Thymus (tissue), 11 donors: ENCODE measurements around the gene ABCA13. TPM values are rescaled to one million over a fixed set of nuclear protein-coding genes. Genes with fewer than 3 reads are reported as not detected.

Experiments used
- DNase-seq, 9 donors: peaks; one replicate each; pipeline ENCODE4 v3.0.0-alpha.2; 2013; ENCODE audit warnings: low spot score in 9 of 9, low read depth in 6 of 9, missing footprints in 1 of 9
- H3K27ac ChIP-seq, 2 donors: one replicate each; pipeline ENCODE4 v1.5.1; 2013; ENCODE audit warnings: control low read depth in 1 of 2, low read depth in 1 of 2, low read length in 1 of 2, mild to moderate bottlenecking in 1 of 2, moderate library complexity in 1 of 2
- H3K27me3 ChIP-seq, 2 donors: one replicate each; pipeline ENCODE4 v1.5.1; 2013; ENCODE audit warnings: low read length in 1 of 2; ENCODE audit not compliant: control insufficient read depth in 2 of 2, insufficient read depth in 1 of 2
- H3K36me3 ChIP-seq, 2 donors: one replicate each; pipeline ENCODE4 v1.5.1; 2013; ENCODE audit warnings: low read length in 1 of 2, mild to moderate bottlenecking in 1 of 2, moderate library complexity in 1 of 2; ENCODE audit not compliant: control insufficient read depth in 2 of 2, insufficient read depth in 2 of 2
- H3K4me1 ChIP-seq, 2 donors: one replicate each; pipeline ENCODE4 v1.5.1; 2013; ENCODE audit warnings: low read length in 2 of 2; ENCODE audit not compliant: control insufficient read depth in 2 of 2, insufficient read depth in 2 of 2
- H3K4me3 ChIP-seq, 2 donors: one replicate each; pipeline ENCODE4 v1.5.1; 2013; ENCODE audit warnings: low read length in 2 of 2, control low read depth in 1 of 2, mild to moderate bottlenecking in 1 of 2
- H3K9me3 ChIP-seq, 2 donors: one replicate each; pipeline ENCODE4 v1.5.1; 2013; ENCODE audit warnings: low read length in 1 of 2, mild to moderate bottlenecking in 1 of 2; ENCODE audit not compliant: control insufficient read depth in 2 of 2, insufficient read depth in 1 of 2
- WGBS: extraction: QIAGEN DNeasy Blood & Tissue Kit; methylation state at CpG from one replicate; pipeline ENCODE4 v1.1.7; 2013; 5-methylcytosine and 5-hydroxymethylcytosine counted together
- polyA plus RNA-seq: library from polyadenylated mRNA; stranded (reverse); fragments of 200-250 nt; gene quantifications from one replicate; pipeline ENCODE4 v1.2.3, GENCODE V29; 2013
- total RNA-seq: library from RNA; stranded (reverse); fragments of 120-200 nt; gene quantifications from one replicate; pipeline ENCODE4 v1.2.4, GENCODE V29; 2013
- donor health status: healthy.

ABCA13 gene
- total and polyA plus RNA-seq, 2 donors: 0.76 to 0.91 TPM

DNA sequence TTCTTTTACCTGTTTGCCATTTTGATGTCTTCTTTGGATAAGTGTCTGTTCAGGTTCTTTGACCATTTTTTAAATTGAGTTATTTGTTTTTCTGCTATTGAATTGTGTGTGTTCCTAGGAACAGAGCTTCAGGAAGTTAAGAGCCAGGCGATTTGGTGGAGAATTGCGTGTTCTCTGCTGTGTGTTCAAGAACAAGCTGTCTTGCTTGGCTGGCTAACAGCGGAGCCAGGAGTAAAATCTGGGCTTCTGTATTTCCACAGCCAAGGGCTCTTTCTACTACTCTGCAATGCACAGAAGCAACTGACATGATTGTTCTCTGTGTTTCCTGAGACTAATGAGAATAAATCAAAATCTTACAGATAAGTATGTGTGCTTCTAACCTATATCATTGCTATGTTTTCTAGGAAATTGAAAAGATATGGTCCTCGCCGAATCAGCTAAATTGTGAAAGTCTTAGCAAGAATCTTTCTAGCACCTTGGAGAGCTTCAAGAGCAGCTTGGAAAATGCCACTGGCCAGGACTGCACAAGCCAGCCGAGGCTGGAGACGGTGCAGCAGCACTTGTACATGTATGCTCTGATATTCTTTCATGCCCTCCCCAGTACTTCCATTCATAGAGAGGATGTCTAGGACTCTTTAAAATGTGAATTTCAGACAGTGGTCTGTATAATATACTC, 124.2 kb downstream of the ABCA13 start:
- Histone ChIP-seq H3K4me3 (no peak overlapping the region), H3K27ac (no peak overlapping the region), H3K36me3 (no peaks in the 10 kb centered on the region), H3K27me3 (no peaks in the 10 kb centered on the region), H3K4me1 (no peaks in the 10 kb centered on the region), H3K9me3 (no peaks in the 10 kb centered on the region)
- DNase-seq: no peak
- 95% methylated on average over 7 of the region's 7 CpGs for whole genome bisulfite sequencing

DNA sequence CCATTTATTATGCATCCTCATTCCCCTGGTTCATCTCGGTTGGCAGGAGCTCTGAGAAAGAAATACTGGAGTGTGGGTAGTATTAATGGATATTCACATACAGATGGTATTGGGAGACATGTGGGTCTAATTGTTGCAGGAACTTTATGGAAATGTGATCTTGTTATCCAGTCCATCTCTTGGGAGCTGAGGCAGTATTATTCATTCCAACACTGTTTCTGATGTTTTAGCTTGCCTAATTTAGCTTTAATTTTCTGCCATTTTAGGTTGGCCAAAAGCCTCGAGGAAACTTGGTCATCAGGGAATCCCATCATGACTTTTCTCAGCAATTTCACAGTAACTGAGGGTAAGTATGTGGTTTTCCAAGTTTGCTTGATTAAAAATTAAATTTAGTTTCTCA, 125.7 kb downstream of the ABCA13 start:
- no peak for DNase-seq
- Histone ChIP-seq H3K4me1 (no peaks in the 10 kb centered on the region), H3K27ac (no peak overlapping the region), H3K9me3 (no peaks in the 10 kb centered on the region), H3K36me3 (no peaks in the 10 kb centered on the region), H3K4me3 (no peak overlapping the region), H3K27me3 (no peaks in the 10 kb centered on the region)
- 47% methylated on average over 2 of the region's 2 CpGs for WGBS

DNA sequence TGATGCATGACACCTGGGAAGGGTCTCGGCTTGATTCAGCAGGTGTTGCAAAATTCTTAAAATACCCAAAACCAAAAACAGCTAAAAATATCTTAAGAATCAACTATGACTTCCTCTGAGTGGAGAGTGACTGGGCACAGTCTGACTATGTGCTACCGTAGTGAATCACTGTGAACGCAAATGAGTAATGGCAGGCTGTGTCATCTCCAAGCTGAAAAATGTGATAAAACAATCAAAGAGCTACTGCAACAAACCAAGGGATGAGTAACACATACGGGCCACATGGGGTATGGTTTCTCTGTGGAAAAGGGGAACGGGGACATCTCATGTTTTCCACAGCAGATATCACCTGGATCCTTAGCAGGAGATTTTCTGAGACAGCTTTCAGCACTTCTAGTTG, 127.5 kb downstream of the ABCA13 start:
- H3K36me3 ChIP-seq: no peaks in the 10 kb centered on the region
- no peak for DNase-seq
- WGBS: 53% methylated on average over 5 of the region's 5 CpGs
- no peaks in the 10 kb centered on the region for H3K27me3 ChIP-seq
- H3K4me3 ChIP-seq: no peak overlapping the region
- H3K27ac ChIP-seq: no peak overlapping the region
- H3K4me1 ChIP-seq: no peaks in the 10 kb centered on the region
- no peaks in the 10 kb centered on the region for H3K9me3 ChIP-seq

DNA sequence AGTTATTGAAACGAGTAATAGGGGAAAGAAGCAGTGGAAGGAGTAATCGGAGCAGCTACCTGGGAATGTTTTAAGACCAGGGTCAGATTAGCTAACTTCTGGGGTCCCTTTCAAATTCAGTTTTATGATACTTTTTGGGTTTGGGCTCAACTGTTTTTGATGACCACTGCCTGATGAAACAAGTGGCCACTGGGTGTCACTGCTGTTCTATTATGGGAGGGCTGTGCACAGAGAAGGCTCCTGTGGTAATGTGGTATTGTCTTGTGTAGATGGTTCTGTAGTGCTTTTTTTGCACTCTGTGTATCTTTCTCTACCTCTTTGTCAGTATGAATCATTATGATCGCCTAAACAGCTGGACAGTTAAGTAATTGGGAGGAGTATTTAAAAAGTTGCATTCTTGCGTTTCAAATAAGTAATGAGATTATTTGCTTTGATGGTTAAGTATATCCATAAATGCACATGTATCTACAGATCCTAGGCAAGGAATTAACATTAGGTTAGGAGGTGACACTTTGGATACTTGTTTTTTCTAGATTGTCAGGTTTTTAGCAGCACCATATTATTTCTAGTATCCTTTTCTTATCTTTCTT, 128.4 kb downstream of the ABCA13 start:
- Histone ChIP-seq H3K27ac (no peak overlapping the region), H3K9me3 (no peaks in the 10 kb centered on the region), H3K4me3 (no peak overlapping the region), H3K4me1 (no peaks in the 10 kb centered on the region), H3K27me3 (no peaks in the 10 kb centered on the region), H3K36me3 (no peaks in the 10 kb centered on the region)
- peak in 6 of 9 donors; percentile 15 to 66 (median 36) for DNase-seq
- 77% methylated on average over 4 of the region's 4 CpGs for WGBS

DNA sequence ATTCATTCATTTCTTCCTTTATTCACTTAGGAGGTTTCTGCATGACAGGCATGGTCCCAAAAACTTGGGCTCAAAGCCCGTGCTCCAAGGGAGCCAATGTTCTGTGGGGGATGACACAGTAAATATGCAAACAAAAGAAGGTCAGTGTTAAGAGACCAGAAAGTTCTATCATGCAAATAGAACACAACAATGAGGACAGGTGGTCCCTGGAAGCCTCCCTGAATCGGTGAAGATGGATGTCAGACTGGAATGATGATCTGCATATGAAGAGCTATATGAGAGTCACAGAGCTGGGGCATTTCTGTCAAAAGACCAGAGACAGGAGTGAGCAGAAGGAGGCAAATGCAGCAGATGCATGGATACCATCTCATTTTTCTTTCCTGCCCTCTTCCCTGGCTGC, 129.0 kb downstream of the ABCA13 start:
- H3K36me3 ChIP-seq: no peaks in the 10 kb centered on the region
- no peaks in the 10 kb centered on the region for H3K9me3 ChIP-seq
- WGBS: 42% methylated on average over 2 of the region's 2 CpGs
- H3K27me3 ChIP-seq: no peaks in the 10 kb centered on the region
- H3K4me1 ChIP-seq: no peaks in the 10 kb centered on the region
- no peak overlapping the region for H3K4me3 ChIP-seq
- H3K27ac ChIP-seq: no peak overlapping the region
- no peak for DNase-seq

DNA sequence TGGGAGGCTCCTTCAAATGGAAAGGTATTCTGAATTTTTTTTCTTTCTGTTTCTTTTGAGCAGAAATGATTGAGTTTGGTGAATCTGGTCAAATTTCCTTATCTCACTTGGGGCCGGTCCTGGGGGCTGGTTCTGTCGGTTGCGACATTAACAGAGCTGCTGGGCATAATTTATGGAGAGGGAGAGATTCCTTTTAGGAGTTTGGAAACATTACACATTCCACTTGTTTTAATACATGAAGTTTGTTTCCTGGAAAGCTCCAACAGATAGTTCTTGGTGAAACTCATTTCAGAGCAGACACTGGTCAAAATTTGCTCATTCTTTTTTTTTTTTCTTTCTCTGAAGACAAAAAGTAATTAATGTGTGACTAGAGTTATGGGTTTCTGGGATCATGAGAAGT, 129.9 kb downstream of the ABCA13 start:
- Histone ChIP-seq H3K36me3 (no peaks in the 10 kb centered on the region), H3K4me1 (no peaks in the 10 kb centered on the region), H3K4me3 (no peak overlapping the region), H3K27ac (no peak overlapping the region), H3K27me3 (no peaks in the 10 kb centered on the region), H3K9me3 (no peaks in the 10 kb centered on the region)
- no peak for DNase-seq
- 97% methylated on average over 3 of the region's 3 CpGs for WGBS

DNA sequence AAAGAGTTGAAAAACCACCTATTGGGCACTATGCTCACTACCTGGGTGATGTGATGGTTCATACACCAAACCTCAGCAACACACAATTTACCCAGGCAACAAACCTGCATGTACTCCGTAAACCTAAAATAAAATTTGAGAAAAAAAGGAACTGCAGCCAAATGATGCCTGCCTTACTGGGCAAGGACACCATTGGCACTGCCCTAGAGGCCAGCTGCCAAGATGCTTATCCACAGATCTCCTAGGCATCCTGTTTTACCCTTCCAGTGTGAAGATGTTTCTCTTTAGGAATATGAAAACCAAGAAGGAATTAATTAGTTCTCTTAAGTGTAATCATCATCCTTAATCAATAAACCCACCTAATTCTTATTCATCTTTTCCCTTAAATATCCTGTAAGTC, 133.4 kb downstream of the ABCA13 start:
- Histone ChIP-seq H3K4me3 (no peak overlapping the region), H3K36me3 (no peaks in the 10 kb centered on the region), H3K4me1 (no peaks in the 10 kb centered on the region), H3K27me3 (no peaks in the 10 kb centered on the region), H3K9me3 (no peaks in the 10 kb centered on the region), H3K27ac (no peak overlapping the region)
- DNase-seq: no peak
- 96% methylated on average over 1 of the region's 1 CpG for WGBS

DNA sequence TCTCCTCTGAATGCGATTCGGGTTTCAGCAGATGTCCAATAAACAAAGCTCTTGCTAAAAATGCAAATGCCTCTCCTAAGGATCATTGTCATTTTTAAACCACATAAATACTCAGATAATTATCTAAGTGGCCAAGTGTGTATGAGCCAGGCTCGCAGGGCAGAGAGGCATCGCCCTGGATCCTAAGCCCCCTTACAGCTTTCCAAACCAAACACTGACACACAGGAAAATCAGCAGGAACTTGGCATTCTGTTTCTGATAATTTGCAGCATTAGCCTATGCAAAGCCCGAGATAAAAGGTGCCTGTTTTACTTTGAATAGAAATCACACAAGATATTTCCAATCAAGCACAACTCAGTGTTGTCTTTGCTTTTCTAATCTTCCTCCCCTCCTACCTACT, 134.4 kb downstream of the ABCA13 start:
- Histone ChIP-seq H3K9me3 (no peaks in the 10 kb centered on the region), H3K27me3 (no peaks in the 10 kb centered on the region), H3K4me3 (no peak overlapping the region), H3K4me1 (no peaks in the 10 kb centered on the region), H3K27ac (no peak overlapping the region), H3K36me3 (no peaks in the 10 kb centered on the region)
- 98% methylated on average over 5 of the region's 5 CpGs for WGBS
- DNase-seq: no peak

DNA sequence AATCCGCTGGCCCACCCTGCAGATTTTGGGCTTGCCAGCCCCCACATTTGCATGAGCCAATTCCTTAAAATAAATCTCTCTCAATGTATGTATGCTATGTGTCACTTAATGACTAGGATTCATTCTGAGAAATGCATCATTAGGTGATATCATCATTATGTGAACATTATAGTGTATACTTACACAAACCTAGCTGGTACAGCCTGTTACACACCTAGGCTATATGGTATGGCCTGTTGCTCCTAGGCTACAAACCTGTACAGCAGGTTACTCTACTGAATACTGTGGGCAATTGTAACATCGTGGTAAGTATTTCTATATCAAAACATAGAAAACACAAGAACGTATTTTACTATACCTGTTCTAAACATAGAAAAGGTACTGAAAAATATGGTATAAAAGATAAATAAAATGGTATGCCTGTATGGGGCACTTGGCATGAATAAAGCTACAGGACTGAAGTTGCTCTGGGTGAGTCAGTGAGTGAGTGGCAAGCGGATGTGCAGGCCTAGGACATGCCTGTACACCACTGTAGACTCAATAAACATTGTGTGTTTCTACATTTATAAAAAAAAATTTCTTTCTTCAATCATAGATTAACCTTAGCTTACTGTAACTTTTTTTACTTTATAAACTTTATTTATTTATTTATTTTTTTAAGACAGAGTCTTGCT, 135.9 kb downstream of the ABCA13 start:
- no peak overlapping the region for H3K4me3 ChIP-seq
- no peaks in the 10 kb centered on the region for H3K27me3 ChIP-seq
- H3K36me3 ChIP-seq: no peaks in the 10 kb centered on the region
- no peak overlapping the region for H3K27ac ChIP-seq
- no peak for DNase-seq
- 97% methylated on average over 4 of the region's 4 CpGs for WGBS
- H3K9me3 ChIP-seq: no peaks in the 10 kb centered on the region
- H3K4me1 ChIP-seq: no peaks in the 10 kb centered on the region
